ENCODE measurements around the gene GRIN3A.
"Not testable (repeated sequence)": the region's sequence is repeated elsewhere in the genome, so short reads cannot be mapped to it uniquely, and the experiment has no call there.

GRIN3A gene

GRCh38 chr9:101738566-101739183, at the start of gene GRIN3A:
Gene GRIN3A, minus strand, starts transcription at chr9:101738647. Its CDS starts 668 bp downstream, at chr9:101737979.
- no peak for DNase-seq

DNA sequence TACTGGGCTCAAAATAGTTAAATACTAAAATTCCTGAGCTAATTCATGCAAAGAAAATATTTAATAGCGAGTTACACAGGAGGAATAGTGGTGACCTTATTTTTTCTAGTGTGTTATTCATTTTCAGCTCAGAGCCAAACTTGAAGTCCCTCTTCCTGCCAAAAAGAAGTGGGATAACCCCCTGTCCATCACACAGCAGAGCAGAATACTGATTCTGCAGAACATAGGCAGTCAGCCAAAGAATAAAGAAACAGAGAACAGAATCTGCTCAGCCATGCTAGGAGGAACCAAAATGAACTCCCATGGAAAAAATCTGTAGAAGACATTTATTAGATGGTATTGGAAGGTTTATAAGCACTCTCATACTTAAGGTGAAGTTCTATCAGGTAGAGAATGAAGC, 49.4 kb upstream of the GRIN3A start:
- no peak for DNase-seq

DNA sequence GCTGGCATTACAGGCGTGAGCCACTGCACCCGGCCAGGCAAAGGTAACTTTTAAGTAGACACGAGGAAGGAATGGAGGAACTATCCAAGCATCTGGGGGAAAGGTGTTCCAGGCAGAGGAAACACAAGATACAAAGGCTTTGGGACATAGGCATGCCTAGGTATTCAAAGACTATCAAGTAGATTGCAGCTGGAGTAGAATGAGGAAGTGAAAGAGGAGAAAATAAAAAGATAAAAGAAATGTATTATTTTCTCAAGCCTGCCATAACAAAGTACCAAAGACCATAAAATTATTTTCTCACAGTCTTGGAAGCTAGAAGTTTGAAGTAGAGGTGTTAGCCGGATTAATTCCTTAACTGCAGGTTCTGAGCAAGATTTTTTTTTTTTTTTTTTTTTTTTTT, 39.9 kb upstream of the GRIN3A start:
- no peak for DNase-seq

DNA sequence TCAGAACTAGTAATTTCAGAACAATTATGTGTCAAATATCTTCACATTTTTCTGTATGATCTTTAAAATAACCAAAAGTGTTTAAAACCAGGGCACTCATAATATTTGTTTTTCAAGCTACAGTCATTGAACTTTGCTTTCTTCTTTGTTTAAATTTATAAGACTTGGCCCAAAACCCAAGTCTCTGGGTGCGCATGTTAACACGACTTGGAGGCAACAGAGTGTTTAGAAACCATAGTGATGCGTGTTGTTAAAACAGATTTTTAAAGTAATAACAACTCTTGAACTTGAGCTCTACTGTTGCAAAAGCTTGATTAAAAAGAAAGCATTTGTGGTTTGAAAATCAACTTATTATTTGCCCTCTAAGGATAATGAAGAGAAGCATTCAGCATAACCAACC, 26.0 kb upstream of the GRIN3A start:
- DNase-seq, result no peak

- DNase-seq, result no peak
These were observed 20.0 kb upstream of the GRIN3A start for GRCh38 chr9:101758304-101758930.

DNA sequence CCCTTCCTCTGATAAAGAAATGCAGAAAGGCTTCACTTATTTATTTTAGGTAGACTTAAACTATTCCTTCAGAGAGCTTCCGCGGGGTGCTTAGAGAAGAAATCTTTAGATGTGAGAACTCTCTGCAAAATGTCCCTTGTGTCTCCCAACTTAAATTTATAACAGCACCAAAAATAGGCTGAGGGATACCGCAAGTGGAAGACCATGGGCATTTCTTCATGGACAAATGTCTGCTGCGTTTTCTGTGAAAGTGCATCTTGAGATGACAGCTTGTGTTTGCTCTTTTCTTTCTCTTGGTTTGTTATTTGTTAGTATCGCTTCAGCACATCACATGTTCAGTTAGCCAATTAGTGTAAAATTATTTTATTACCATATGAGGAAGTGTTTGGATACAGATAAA, 15.3 kb upstream of the GRIN3A start:
- no peak for DNase-seq

GRCh38 chr9:101751895-101752294, 13.4 kb upstream of the GRIN3A start:
- DNase-seq, result no peak

GRCh38 chr9:101739311-101739710, 864 bp upstream of the GRIN3A start:
- DNase-seq, result no peak

GRCh38 chr9:101737705-101738565, 512 bp downstream of the GRIN3A start:
- no peak for DNase-seq

DNA sequence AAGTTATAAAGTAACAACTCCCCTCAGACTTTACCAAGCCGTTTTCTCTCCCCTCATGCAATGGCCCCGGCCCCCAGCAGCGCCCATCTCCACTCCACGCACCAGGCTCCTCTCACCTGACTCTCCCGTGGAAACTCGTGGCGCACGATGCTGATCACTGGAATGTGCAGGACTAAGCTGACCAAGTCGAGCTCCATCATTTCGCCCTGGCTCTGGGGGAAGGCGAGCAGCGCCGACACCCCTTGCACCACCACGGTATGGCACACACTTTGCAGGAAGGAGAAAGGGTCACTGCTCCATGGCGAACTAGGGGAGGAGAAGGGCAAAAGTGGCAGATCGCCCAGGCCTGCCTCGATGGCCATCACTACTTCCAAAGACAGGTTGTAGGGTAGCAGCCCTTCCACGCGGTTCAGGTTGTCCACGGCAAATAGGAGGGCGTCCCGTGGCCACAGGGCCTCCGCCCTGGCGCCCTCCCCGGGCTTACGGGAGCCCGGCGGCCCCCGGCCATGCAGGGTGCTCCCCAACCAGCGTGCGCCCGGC, 1.2 kb downstream of the GRIN3A start:
- no peak for DNase-seq

DNA sequence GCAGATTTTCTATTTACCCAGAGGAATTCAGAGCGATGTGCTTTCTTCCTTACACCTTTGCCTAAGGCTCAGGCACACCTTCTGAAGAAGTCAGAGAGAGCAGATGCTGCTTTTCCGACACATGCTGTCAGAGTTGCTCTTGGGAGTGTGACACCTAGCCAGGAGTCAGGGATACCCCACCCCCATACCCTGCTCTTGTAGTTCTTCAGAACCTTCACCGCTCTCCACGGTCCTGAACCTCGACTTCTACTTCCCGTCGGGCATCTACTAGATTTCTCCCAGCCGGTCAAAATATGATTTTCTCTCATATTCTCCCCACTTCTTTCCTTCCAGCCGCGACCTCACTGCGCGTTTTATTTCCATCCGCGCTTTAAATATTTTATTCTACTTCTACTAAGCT, 1.7 kb downstream of the GRIN3A start:
- DNase-seq, result no peak

- no peak for DNase-seq
These were observed 7.0 kb downstream of the GRIN3A start for GRCh38 chr9:101731429-101731828.

DNA sequence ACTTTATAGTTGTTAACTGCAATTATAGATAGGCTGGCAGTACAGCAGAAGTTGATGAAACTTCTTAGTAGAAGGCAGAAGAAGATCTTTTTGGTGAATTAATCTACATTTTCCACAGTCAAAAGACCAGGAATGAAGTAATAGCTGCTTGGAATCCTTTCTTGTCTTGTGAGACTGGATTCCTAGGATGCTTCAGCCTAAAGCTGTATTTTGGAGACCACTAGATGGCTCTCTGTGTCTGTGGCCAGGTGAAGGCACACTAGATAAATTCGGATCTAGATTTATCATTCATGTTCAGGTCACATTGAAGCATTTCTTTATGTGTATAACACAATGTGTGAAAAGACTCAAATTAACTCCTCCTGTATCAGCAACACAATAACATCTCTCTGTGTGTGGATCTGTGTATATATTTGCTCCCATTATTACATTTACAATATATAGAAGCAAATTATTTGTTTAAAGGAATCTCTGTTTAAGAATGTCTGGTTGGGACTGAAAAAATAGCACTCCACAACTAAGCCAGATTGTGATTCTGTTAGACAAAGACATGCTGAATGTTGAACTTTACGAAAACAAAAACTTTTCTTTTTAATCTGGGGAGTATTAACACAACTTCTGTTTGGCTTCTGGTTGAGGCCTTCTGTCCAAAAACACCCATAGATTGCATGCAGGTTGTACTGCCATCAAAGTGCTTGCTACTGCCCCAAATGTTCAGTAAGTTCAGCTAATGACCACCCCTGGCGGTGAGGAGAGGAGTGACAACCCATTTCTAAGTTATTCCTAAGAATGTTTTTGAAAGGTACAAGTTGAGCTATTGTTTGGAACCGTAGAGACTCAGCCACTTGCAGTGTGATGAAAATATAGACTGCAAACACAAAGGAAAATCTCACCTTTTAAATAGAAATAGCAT, 10.6 kb downstream of the GRIN3A start:
- DNase-seq, result peak; percentile 6

GRCh38 chr9:101724271-101724670, 14.2 kb downstream of the GRIN3A start:
- DNase-seq, result not testable (repeated sequence)

DNA sequence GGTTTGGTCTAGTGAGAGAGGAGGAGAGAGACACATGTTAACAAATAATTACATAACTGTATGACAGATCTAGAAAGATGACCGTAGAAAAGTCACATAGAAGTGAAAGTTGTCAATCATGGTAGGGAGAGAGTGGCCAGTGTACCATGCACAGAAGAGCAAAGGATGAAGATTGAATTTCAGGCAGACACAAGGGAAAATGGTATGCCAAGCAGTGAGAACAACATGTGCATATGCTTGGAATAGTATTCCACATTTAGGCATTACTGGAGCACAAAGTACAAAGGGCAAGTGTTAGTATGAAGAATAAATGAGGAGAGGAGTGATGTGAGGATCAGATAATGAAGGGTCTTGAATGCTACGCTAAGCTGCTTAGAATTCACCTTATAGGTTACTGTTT, 20.3 kb downstream of the GRIN3A start:
- DNase-seq, result no peak

DNA sequence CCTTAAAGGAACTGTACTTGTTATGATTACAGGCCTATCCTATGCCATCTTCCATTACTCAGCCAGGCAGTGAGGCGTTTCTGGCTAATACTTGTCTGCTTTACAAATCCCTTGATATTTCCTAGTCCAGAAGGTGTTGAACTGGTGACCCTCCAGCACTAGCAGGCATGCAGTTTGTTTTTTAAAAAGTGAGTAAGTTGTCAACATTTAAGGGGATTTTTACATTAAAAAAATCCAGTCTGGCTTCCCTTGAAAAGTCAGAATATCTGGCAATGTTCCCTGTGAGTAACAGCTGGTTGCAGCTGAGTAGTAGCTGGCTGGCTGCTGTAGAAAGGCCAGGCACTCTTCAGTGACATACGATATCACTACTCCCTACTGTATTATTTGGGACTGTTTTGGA, 21.8 kb downstream of the GRIN3A start:
- DNase-seq, result no peak

- peak; percentile 24 for DNase-seq
These were observed 27.0 kb downstream of the GRIN3A start for GRCh38 chr9:101711330-101711941.

DNA sequence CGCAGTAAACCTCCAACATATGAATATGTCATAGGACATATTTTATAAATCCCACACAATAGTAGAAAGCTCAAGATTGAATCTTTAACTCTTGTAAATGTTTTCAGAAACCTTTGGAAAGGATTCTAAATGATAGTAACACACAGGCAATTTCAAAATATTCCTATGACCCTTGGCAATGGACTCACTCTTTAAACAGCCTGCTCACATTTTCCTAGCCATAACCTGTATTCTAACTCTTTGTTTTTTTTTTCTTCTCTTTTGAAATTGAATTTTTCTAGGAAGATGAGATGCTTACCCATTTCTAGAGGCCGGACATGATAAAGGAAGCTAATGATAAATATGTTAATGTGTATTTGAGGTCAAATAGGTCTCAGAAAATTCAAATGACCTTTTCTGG, 29.6 kb downstream of the GRIN3A start:
- no peak for DNase-seq

- DNase-seq, result no peak
These were observed 30.7 kb downstream of the GRIN3A start for GRCh38 chr9:101707721-101708120.

GRCh38 chr9:101706997-101707396, 31.4 kb downstream of the GRIN3A start:
- no peak for DNase-seq

DNA sequence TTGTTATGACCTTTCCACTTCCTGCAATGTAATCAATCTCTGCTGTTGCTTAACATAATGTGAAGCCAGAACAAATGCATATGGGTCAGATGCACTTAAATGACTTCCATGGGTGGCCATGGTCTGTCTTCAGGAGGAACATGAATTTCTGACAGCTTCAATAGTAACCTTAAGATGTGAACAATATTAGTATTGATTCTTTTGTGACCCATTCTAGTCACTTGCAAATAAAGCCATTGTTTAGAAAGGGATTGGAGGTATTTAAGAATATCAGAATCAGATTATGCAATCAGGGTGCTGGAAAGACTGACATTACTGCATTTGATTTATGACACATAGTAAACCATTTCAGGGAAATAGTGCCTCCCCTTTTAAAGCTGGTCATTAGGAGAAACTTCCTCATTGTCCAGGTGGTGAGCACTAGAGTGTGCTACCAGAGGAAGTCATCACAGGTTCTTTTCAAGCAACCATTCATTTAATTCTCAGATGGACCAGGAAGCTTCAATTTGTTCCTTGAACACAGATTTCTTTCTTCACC, 32.1 kb downstream of the GRIN3A start:
- no peak for DNase-seq

- DNase-seq, result peak; percentile 6
These were observed 33.2 kb downstream of the GRIN3A start for GRCh38 chr9:101705135-101705661.

Data from stimulated activated CD4-positive, alpha-beta T cell treated with anti-CD3 and anti-CD28 coated beads, Interleukin-4, amount 100 ng/mL, for 24 hours (primary cell).